ENCODE data around the gene PARD3B.

PARD3B gene

DNA sequence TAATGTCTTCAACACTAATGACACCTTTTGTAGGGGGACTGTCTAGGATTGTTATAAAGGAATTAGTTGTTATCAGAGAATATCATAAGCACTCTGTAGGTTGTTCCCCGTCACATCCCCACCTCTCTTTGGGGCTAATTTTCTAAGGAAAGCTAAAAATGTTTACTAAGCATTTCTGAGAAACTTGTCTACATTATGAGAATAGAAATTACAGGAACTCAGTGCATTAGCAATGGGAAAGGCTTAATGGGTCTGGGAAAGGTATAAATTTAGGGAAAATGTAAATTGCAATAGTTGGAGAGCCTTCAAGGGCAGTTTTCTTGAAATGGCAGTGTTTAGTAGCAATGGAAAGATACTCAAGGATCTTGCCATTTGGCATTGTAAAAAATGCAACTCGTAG lies 879.8 kb downstream of the PARD3B start:
- H3K27ac ChIP-seq, result no peak overlapping the region
- ChIA-PET CTCF (interaction anchor here (0.6 kb wide), 1 partner anchor 188 kb away, joined by 5 read pairs; no protein-coding TSS in a partner anchor), POLR2A (ENCODE audit: low non-redundant PET) (no interaction called here)

DNA sequence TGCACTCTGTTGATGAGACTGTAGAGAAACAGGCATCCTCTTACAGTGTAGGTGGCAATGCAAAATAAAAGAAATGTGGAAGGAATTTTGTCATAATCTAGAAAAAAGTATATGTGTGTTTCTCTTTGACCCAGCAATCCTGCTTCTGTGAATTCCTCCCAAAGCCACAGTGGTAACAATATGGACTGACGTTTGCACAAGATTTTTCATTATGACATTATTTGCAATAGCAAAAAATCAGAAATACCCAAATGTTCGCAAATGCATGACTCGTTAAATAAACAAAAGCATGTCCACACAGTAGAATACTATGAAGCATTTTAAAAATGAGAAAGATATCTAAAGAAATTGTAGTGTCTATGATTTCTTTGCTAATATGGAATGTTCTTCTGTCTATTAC lies 881.8 kb downstream of the PARD3B start:
- ChIA-PET CTCF (no interaction called here), POLR2A (ENCODE audit: low non-redundant PET) (no interaction called here)
- H3K27ac ChIP-seq, result no peak overlapping the region
- TF ChIP-seq, protein P1, sequence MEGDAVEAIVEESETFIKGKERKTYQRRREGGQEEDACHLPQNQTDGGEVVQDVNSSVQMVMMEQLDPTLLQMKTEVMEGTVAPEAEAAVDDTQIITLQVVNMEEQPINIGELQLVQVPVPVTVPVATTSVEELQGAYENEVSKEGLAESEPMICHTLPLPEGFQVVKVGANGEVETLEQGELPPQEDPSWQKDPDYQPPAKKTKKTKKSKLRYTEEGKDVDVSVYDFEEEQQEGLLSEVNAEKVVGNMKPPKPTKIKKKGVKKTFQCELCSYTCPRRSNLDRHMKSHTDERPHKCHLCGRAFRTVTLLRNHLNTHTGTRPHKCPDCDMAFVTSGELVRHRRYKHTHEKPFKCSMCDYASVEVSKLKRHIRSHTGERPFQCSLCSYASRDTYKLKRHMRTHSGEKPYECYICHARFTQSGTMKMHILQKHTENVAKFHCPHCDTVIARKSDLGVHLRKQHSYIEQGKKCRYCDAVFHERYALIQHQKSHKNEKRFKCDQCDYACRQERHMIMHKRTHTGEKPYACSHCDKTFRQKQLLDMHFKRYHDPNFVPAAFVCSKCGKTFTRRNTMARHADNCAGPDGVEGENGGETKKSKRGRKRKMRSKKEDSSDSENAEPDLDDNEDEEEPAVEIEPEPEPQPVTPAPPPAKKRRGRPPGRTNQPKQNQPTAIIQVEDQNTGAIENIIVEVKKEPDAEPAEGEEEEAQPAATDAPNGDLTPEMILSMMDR (conservative IDR thresholded peaks at IDR 0.05; ENCODE audit: low read depth), result no peak
- no peak for DNase-seq (ENCODE audit: low spot score)

More for the DNA sequence above, 879.8 kb downstream of the PARD3B start:
- DNase-seq (ENCODE audit: low spot score), result no peak
- TF ChIP-seq, protein P1 (conservative IDR thresholded peaks at IDR 0.05; ENCODE audit: low read depth), result no peak

DNA sequence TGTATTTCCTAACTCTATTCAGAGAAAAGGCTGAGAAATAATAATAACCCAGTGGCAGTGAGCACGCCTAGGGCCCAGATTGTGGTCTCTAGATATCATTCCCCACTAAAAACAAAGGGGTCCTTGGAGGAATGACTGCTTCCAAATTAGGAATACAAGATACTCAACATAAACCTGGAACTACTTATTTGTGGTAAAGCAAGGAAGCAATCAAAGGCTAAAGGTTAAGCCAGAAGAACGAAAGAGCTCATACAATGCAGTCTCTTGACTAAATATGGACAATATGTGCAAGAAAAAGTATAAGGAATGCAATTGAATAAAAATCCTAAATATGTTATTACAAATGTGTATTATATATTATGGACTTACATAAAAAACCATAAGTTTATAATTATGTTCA lies 883.5 kb downstream of the PARD3B start:
- TF ChIP-seq, protein P1 (conservative IDR thresholded peaks at IDR 0.05; ENCODE audit: low read depth), result no peak
- DNase-seq (ENCODE audit: low spot score), result no peak
- ChIA-PET POLR2A (ENCODE audit: low non-redundant PET) (no interaction called here), CTCF (no interaction called here)
- no peak overlapping the region for H3K27ac ChIP-seq

DNA sequence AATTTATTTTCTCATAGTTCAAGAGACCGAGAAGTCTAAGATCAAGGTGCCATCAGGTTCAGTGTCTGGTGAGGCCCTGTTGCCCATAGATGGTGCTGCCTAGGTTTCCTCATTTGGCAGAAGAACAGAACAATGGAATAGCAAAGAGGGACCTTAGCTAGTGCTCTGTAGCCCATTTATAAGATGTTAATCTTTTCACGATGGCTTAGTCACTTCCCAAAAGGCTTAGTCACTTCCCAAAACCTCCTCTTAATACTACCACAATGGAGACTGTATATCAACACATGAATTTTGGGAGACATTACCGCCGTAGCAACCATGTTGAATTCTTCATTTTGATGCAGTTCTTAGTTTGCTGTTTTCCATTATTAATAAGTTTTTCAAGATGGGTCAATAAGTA lies 890.7 kb downstream of the PARD3B start:
- TF ChIP-seq, protein P1 (conservative IDR thresholded peaks at IDR 0.05; ENCODE audit: low read depth), result no peak
- ChIA-PET POLR2A (ENCODE audit: low non-redundant PET) (no interaction called here), CTCF (no interaction called here)
- DNase-seq (ENCODE audit: low spot score), result no peak
- no peak overlapping the region for H3K27ac ChIP-seq

DNA sequence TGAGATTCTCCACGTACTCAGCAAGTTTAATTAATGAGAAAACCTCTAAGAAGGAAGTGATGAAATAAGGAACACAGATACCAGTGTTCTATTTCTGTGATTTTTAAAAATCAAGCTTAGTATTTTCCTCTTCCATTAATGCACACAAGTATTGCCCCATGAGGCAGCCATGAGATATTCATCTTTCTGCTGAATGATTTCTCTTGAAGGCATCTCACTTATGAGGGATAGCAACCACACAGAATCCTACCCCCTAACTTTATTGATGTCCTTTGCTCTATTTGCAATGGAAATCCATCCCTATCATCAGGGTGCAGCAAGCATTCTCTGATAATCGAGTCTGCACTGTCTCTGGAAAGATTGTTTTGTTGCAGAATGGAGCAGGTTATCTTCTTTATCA lies 893.0 kb downstream of the PARD3B start:
- ChIA-PET POLR2A (ENCODE audit: low non-redundant PET) (no interaction called here), CTCF (no interaction called here)
- H3K27ac ChIP-seq, result no peak overlapping the region
- TF ChIP-seq, protein P1 (conservative IDR thresholded peaks at IDR 0.05; ENCODE audit: low read depth), result no peak
- no peak for DNase-seq (ENCODE audit: low spot score)

DNA sequence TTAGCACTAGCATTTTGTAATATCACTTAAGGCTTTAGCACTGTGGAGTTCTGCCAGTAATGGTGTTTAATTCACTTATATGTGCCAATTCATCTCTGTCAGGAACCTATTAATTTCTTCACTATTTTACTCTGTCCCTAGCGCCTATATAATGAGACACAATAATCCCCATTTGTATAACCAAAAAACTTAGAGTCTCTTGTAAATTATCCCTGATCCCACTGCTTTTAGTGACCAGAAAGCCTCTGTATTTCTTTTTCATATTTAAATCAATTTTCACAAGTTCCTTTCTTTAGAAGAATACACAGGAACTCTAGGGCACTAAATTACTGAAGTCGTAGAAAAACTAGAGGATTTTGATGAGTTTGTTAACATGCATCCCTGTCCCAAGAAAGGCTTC lies 894.3 kb downstream of the PARD3B start:
- DNase-seq (ENCODE audit: low spot score), result no peak
- ChIA-PET POLR2A (ENCODE audit: low non-redundant PET) (no interaction called here), CTCF (interaction anchor here (0.7 kb wide), 1 partner anchor 336 kb away, joined by 4 read pairs; no protein-coding TSS in a partner anchor)
- H3K27ac ChIP-seq, result no peak overlapping the region
- TF ChIP-seq, protein P1 (conservative IDR thresholded peaks at IDR 0.05; ENCODE audit: low read depth), result no peak

DNA sequence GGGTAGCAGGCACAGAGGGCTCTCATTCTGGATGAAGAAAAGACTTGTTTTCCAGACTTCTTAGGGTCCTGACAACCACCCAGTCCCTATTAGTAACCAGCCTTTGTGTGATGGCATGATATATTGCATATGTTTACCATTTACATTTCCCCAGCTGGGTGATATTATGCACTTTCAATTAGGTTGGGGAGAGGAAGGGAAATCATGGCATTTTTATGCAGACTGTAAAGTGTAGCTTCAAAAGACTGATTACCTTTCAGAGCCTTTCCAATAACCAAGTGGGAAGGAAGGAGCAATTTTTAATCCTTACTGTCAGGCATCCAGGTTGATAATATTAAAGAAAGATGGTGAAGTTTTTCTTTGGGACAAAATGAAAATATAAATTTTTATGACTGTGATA lies 896.2 kb downstream of the PARD3B start:
- CTCF ChIA-PET, result no interaction called here
- DNase-seq (ENCODE audit: low spot score), result no peak
- POLR2A ChIA-PET (ENCODE audit: low non-redundant PET), result no interaction called here
- H3K27ac ChIP-seq, result no peak overlapping the region
- TF ChIP-seq, protein P1 (conservative IDR thresholded peaks at IDR 0.05; ENCODE audit: low read depth), result no peak

Data from RWPE1 (cell line).